Measurements from ENCODE around the gene SLC24A1.

Gene SLC24A1

GRCh38 chr15:65653801-65654521 lies 32.2 kb downstream of the SLC24A1 start:
- no peak for DNase-seq

GRCh38 chr15:65655026-65655425 lies 33.3 kb downstream of the SLC24A1 start:
- no peak for DNase-seq

- no peak for DNase-seq
These were observed 33.7 kb downstream of the SLC24A1 start for GRCh38 chr15:65655457-65655856.

- no peak for DNase-seq
These were observed 37.8 kb downstream of the SLC24A1 start for GRCh38 chr15:65659502-65660052.

DNA sequence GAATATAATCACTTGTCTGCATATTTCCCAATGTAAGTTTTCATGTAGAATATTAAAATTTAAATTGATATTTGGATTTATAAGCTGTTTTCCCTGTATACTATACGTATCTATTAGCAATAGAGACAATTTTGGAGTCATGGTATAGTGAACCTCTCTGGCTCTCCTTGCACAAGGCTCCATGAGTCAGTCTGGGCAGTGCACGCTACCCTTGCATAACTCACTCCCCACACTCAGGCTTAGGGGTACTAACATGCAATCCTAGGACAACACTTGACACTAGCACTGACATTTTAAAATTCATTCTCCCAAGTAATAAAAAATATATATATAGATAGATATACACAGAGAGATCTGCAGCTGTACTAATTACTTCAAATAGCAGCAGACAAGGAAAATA lies 39.2 kb downstream of the SLC24A1 start:
- no peak for DNase-seq

DNA sequence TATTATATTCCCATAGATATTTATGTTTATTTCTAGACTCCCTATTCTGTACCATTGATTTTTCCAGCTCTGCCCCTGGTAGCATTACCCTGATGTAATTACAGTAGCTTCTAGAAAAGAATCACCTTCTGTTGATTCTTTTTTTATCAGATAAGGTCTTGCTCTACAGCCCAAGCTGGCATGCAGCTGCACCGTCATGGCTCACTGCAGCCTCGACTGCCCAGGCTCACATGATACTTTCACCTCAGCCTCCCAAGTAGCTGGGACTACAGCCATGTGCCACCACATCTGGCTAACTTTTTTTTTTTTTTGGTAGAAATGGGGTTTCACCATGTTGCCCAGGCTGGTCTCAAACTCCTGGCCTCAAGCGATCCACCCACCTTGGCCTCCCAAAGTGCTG lies 41.8 kb downstream of the SLC24A1 start:
- no peak for DNase-seq

GRCh38 chr15:65666257-65666656 lies 44.5 kb downstream of the SLC24A1 start:
- no peak for DNase-seq

DNA sequence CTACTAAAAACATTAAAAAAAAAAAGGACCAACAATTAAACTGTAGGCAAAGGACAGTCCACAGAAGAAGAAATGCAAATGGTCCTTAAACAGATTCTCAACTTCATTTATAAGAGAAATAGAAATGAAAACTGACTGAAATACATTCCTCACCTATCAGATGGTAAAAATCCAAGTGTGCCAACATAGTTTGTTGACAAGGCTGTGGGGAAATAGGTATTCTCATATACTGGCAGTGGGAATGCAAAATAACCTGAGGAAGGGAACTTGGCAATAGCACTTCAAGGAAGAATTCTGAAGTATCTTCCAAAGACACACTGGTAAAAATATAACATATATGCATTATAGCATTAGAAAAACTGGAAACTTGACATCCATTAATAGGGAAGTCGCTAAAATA lies 53.8 kb downstream of the SLC24A1 start:
- no peak for DNase-seq

DNA sequence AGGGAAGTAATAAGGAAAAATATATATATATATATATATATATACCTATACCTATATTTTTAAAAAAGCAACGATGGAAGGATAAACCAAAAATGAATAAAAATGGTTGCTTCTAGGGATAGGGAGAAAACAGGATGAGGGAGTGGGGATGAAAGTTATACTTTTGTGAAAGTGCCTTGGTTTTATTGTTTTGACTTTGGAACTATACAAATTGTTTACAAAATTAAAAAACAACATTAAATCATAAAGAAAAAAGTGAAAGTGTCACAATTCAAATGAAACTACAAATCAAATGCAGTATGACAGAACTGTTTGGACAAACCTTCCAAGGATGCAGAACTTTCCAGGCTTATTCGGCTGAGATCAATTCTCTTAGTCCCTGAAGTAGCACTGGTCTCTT lies 54.4 kb downstream of the SLC24A1 start:
- no peak for DNase-seq

DNA sequence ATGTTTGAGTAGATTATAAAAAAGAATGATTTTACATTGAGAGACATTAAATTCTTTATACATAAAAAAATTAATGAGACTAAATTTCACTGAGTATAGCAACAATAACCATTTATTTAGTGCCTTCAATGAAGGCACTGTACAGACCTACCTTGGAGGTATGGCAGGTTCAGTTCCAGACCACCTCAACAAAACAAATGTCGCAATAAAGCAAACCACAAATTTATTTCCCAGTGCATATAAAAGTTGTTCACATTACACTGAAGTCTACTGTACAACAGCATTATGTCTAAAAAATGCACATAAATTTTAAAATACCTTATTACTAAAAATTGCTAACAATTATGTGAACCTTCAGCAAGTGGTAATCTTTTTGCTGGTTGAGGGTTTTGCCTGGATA lies 58.8 kb downstream of the SLC24A1 start:
- no peak for DNase-seq

- no peak for DNase-seq
These were observed 60.7 kb downstream of the SLC24A1 start for GRCh38 chr15:65682404-65682911.

DNA sequence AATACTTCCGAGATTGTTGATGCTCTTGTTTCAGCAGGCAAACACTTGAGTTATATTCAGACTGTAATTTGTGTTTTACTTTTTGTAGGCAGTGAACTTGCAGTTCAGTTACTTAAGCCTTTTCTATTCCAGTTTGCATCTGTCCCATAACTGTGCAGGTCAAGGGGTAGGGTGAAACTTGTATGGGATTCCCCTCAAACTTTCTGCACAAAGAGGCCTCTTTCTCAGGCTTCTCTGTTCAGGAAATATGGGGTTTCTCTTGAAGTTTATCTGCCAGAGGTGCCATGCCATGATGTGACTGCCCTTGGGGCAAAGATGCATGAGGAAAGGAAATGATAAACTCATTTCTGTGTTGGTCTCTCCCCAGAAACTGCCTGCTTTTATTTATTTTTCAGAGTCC lies 66.7 kb downstream of the SLC24A1 start:
- no peak for DNase-seq

- no peak for DNase-seq
These were observed 68.4 kb downstream of the SLC24A1 start for GRCh38 chr15:65690173-65690572.

- no peak for DNase-seq
These were observed 69.0 kb downstream of the SLC24A1 start for GRCh38 chr15:65690778-65691177.

- DNase-seq: no peak
These were observed 73.3 kb downstream of the SLC24A1 start for GRCh38 chr15:65695081-65695480.
